ENCODE measurements around the gene SUN5.

Gene SUN5

GRCh38 chr20:32991383-32991782 is 12.8 kb downstream of the SUN5 start:
- no peak for DNase-seq

DNA sequence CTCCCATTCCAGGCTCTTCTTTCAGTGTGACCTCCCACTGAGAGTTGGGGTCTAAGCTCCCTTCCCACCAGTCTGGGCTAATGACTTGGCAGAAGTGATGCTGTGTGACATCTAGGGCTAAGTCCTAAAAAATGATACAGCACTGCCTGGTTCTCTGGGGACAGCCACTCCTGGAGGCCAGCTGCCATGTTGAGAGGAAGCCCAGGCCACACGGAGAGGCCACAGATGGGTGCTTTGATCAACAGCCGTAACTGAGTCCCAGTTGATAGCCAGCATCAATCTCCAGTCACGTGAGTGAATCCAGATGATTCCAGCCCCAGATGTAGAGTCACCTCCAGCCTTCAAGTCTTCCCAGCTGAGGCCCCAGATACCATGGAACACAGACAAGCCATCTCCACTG is 13.8 kb downstream of the SUN5 start:
- no peak for DNase-seq

GRCh38 chr20:32989507-32990283 is 14.5 kb downstream of the SUN5 start:
- DNase-seq, result no peak

GRCh38 chr20:32988008-32988407 is 16.2 kb downstream of the SUN5 start:
- DNase-seq, result no peak

- DNase-seq, result no peak
These were observed 17.0 kb downstream of the SUN5 start for GRCh38 chr20:32987044-32987825.

DNA sequence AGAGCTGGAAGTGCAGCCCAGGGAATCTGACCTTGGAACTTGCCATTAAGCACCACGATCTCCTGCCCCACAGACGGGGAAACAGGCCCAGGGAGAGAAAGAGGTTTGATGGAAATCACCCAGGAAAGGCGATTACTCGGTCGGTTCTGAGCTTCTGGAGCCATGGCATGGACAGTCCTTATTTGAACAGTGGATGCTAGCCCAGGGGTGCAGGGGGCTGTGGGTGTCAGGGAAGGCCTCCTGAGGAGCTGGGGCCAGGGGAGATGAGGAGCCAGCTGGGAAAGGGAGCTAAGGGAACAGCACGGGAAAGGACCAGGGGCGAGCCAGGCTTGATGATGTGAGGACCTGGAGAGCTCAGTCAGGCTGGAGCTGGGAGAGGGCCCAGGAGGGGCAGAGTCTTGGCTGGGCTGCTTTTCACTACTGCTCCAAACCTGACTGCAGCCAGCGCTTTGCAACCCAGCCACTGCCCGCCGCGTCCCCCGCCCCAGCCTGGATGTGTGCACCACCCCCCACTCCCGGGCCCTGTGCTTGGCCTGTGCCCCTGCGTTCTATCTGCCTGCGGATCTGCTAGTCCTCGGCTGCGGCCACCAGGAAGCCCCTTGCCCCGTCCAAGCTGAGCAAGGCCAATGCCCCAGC is 17.8 kb downstream of the SUN5 start:
- DNase-seq, result no peak

GRCh38 chr20:32985596-32985995 is 18.6 kb downstream of the SUN5 start:
- DNase-seq, result no peak

- DNase-seq, result no peak
These were observed 19.4 kb downstream of the SUN5 start for GRCh38 chr20:32984631-32985354.

DNA sequence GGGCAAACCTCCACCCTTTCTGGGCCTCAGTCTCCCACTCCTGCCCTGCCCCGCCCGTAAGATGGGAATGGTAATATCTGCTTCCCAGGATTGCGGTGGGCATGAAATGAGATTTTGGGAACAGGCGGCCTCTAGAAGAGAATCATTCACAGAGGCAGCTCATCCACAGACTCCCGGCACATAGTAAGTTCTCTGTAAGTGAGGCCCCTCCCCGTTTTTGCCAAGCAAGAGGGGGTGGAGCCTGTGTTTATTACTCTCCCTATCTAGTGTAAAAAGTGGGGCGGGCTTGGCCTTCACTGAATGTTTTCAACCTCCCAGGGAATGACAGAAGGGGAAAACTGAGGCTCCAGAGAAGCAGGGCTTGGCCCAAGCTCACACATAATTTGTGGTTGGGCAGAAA is 20.0 kb downstream of the SUN5 start:
- DNase-seq, result no peak

- DNase-seq, result no peak
These were observed 20.6 kb downstream of the SUN5 start for GRCh38 chr20:32983459-32984112.

- DNase-seq, result no peak
These were observed 21.4 kb downstream of the SUN5 start for GRCh38 chr20:32982617-32983458.

DNA sequence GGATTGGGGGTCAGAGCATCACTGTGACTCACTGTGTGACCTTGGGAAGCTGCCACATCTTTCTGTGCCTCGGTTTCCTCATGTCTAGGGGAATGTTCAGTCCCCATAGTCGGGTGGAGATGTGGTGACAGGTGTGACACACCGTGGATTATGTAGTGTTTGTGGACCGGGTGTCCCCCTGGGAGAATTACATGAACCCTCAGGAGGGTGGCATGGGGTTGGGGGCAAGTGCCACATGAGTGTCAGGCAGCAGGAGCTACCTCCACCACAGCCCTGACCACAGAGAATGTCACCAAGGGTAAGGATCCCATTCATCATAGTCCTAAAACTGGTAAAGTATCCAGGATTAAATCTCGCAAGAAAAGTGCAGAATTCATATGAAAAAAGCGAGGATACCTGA is 23.2 kb downstream of the SUN5 start:
- no peak for DNase-seq

- DNase-seq, result no peak
These were observed 23.9 kb downstream of the SUN5 start for GRCh38 chr20:32980131-32980941.

DNA sequence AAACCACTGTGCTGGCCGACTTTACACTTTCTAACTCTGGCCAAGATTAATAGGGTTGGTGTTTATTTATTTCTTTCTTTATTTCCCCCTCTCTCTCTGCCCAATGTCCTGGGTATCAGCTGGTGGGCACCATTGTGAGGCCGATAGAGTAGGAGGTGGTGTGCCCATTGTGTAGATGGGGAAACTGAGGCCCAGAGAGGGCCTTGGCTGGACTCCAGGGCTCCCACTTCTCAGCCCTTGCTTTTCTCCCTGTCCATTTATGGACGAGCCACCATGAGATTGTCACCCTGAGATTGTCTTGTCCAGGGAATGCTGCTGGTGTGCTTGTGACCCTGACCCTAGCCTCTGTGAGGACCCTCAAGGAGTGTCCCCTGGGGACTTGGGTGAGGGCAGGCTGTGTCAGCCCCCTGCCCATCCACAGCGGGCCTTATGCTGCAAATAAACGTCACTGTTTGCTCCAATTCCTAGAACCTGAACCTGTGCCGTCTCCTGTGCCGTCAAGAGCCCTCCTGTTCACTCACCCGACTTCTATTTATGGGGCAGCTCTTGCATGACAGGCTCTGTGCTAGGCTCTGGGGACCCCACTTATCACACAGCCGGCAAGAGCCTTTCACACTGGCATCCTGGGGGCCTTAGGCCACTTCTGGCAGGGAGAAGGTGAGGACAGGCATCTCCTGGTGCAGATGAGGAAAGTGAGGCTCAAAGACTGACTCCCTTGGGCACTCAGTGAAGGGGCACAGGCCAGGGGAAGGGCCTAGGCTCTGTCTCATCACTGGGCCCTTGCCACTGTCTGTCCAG is 24.8 kb downstream of the SUN5 start:
- DNase-seq, result no peak

- DNase-seq, result no peak
These were observed 26.3 kb downstream of the SUN5 start for GRCh38 chr20:32978009-32978335.

- DNase-seq, result no peak
These were observed 26.8 kb downstream of the SUN5 start for GRCh38 chr20:32977281-32978008.

GRCh38 chr20:32976746-32977145 is 27.5 kb downstream of the SUN5 start:
- DNase-seq, result no peak

- DNase-seq, result no peak
These were observed 28.2 kb downstream of the SUN5 start for GRCh38 chr20:32975698-32976674.
